Fibroblast of lung (primary cell): ENCODE measurements around the gene BRD3. TPM values are rescaled to one million over a fixed set of nuclear protein-coding genes. Genes with fewer than 3 reads are reported as not detected.

ENCODE experiments used
- DNase-seq, 2 donors: peaks; one replicate each; pipeline versions ENCODE4 v3.0.0 to v3.0.0-alpha.2; 2010; ENCODE audit warnings: low read depth in 2 of 2
- H2AFZ ChIP-seq: 2 replicates; pipeline ENCODE4 v1.5.1; 2012; ENCODE audit warnings: low read length, control low read depth, inconsistent platforms
- H3K27ac ChIP-seq: 2 replicates; pipeline ENCODE4 v1.5.1; 2011; ENCODE audit warnings: low read length, control low read depth; ENCODE audit not compliant: insufficient read depth
- H3K27me3 ChIP-seq: 2 replicates; pipeline ENCODE4 v1.5.1; 2011; ENCODE audit warnings: mild to moderate bottlenecking, low read length; ENCODE audit not compliant: control insufficient read depth, insufficient read depth
- H3K36me3 ChIP-seq: 2 replicates; pipeline ENCODE4 v1.5.1; 2011; ENCODE audit warnings: low read length; ENCODE audit not compliant: control insufficient read depth, insufficient read depth
- H3K4me1 ChIP-seq: 2 replicates; pipeline ENCODE4 v1.5.1; 2011; ENCODE audit warnings: low read length; ENCODE audit not compliant: control insufficient read depth, insufficient read depth; ENCODE audit errors: extremely low read depth
- H3K4me2 ChIP-seq: 2 replicates; pipeline ENCODE4 v1.5.1; 2011; ENCODE audit warnings: low read length, control low read depth; ENCODE audit not compliant: insufficient read depth; ENCODE audit errors: extremely low read depth
- H3K4me3 ChIP-seq, 4 experiments: fragments of 200-600 bp in 1 of 4; sonication (generic) in 1 of 4; replicated peaks in 1 of 4; 2 replicates each; pipeline ENCODE4 v1.5.1; 2011 to 2016; ENCODE audit warnings: low read length in 4 of 4, low read depth in 3 of 4, mild to moderate bottlenecking in 3 of 4, control low read depth in 2 of 4, inconsistent platforms in 1 of 4, mixed read lengths in 1 of 4; ENCODE audit not compliant: insufficient read depth in 1 of 4; ENCODE audit errors: control extremely low read depth in 1 of 4
- H3K79me2 ChIP-seq: 2 replicates; pipeline ENCODE4 v1.5.1; 2012; ENCODE audit warnings: mild to moderate bottlenecking, low read length, inconsistent platforms; ENCODE audit not compliant: control insufficient read depth, insufficient read depth
- H3K9ac ChIP-seq: 2 replicates; pipeline ENCODE4 v1.5.1; 2011; ENCODE audit warnings: mild to moderate bottlenecking, low read length, control low read depth; ENCODE audit not compliant: insufficient read depth
- H3K9me3 ChIP-seq: 2 replicates; pipeline ENCODE4 v1.5.1; 2012; ENCODE audit warnings: low read depth, low read length; ENCODE audit not compliant: control insufficient read depth, insufficient read depth
- H4K20me1 ChIP-seq: 2 replicates; pipeline ENCODE4 v1.5.1; 2011; ENCODE audit warnings: low read length; ENCODE audit not compliant: control insufficient read depth, insufficient read depth; ENCODE audit errors: extremely low read depth
- CTCF ChIP-seq, 2 donors: IDR thresholded peaks in 1 of 2; conservative IDR thresholded peaks in 1 of 2; 1 replicate in 1 of 2; 2 replicates in 1 of 2; pipeline ENCODE4 v1.5.1; 2011 to 2012; ENCODE audit warnings: low read length in 2 of 2, control low read depth in 1 of 2, inconsistent platforms in 1 of 2, low read depth in 1 of 2, mild to moderate bottlenecking in 1 of 2
- EZH2 ChIP-seq: IDR thresholded peaks from 2 replicates; pipeline ENCODE4 v1.5.1; 2012; ENCODE audit warnings: low read length, control low read depth, mild to moderate bottlenecking; ENCODE audit errors: missing control alignments
- polyA plus RNA-seq, 2 donors: library from polyadenylated mRNA; depleted of rRNA in 1 of 2; stranded (reverse) in 1 of 2; unstranded in 1 of 2; fragments of >200 nt; gene quantifications; 2 replicates each; pipeline ENCODE4 v1.2.1, GENCODE V29; 2011 to 2012; ENCODE audit warnings: missing spikeins in 1 of 2
- total RNA-seq: library from RNA; depleted of rRNA; stranded (reverse); fragments of >200 nt; gene quantifications from 2 replicates; pipeline ENCODE4 v1.2.1, GENCODE V29; 2014

The BRD3 gene
- total and polyA plus RNA-seq, 2 donors (not counting 1 experiment from before 2014, with no cell fraction given), result 7.6 to 10.4 TPM

DNA sequence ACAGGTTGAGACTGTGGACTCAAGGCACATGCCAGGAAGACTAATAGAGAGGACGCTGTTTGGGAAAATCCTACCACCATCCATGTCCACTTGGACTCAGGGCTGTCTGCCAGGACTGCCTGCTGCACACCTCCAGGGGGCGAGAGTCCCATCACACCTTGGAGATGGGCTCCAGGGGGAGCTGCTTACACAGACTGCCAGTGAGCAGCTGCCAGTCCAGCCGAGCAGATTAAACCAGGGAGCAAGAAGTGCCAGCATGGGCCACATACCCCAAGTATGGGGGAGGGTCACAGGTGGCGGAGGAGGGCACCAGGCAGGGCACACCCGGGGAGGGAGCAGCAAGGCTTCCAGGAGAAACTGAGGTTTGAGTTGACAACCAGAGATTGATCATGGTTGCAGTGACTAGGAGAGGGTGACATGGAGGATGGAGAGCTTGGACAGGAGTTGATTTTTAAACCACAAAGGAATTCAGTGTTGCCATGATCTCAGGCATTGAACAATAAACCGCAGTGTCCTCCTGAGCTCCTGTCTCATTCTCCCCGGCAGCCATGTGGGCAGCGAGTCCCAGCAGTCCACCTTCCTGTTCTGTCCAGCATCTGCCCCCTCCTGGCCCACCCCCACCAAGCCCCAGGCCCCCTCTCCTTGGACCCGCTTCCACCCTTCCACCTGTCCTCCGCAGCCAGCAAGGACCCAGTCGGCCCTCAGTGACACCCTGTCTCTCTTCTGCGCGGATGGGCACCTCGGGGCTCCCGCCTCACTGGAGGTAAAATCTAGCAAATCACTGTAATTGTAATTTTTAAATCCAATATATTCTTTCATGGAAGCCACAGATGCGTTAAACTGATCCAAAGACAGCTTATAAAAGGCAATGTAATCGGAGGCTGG is 72.6 kb downstream of the BRD3 start:
- Histone ChIP-seq H3K27ac (no peak overlapping the region), H3K36me3 (no peaks in the 10 kb centered on the region), H3K9me3 (no peaks in the 10 kb centered on the region), H3K27me3 (peaks cover 4% of the 10 kb centered on the region), H2AFZ (no peak overlapping the region), H3K9ac (no peak overlapping the region), H3K4me3 (no peak overlapping the region), H4K20me1 (no peaks in the 10 kb centered on the region), H3K4me1 (peaks cover 11% of the 10 kb centered on the region), H3K79me2 (peaks cover 20% of the 10 kb centered on the region), H3K4me2 (no peak overlapping the region)
- TF ChIP-seq EZH2 (no peak), CTCF (conservative IDR thresholded peaks at IDR 0.05 in 1 of 2, IDR thresholded peaks at IDR 0.05 in 1 of 2; ENCODE audit: low read depth in 1 of 2, low read length in 2 of 2) (peak; percentile 11 to 14)
- DNase-seq, result peak in 1 of 2 donors; percentile 60

- TF ChIP-seq EZH2 (no peak), CTCF (conservative IDR thresholded peaks at IDR 0.05 in 1 of 2, IDR thresholded peaks at IDR 0.05 in 1 of 2; ENCODE audit: low read depth in 1 of 2, low read length in 2 of 2) (peak; percentile 94 to 95)
- no peak overlapping the region for H3K27ac ChIP-seq
- no peak overlapping the region for H2AFZ ChIP-seq
- H3K4me3 ChIP-seq, result no peak overlapping the region
- no peaks in the 10 kb centered on the region for H3K36me3 ChIP-seq
- peak; percentile 45 to 61 for DNase-seq
- H3K9ac ChIP-seq, result no peak overlapping the region
- peaks cover 4% of the 10 kb centered on the region for H3K27me3 ChIP-seq
- peaks cover 16% of the 10 kb centered on the region for H3K4me1 ChIP-seq
- no peak overlapping the region for H3K4me2 ChIP-seq
- H4K20me1 ChIP-seq, result no peaks in the 10 kb centered on the region
- no peaks in the 10 kb centered on the region for H3K9me3 ChIP-seq
- peaks cover 27% of the 10 kb centered on the region for H3K79me2 ChIP-seq
Measured at GRCh38 chr9:133994353-133995011, 73.3 kb downstream of the BRD3 start.

DNA sequence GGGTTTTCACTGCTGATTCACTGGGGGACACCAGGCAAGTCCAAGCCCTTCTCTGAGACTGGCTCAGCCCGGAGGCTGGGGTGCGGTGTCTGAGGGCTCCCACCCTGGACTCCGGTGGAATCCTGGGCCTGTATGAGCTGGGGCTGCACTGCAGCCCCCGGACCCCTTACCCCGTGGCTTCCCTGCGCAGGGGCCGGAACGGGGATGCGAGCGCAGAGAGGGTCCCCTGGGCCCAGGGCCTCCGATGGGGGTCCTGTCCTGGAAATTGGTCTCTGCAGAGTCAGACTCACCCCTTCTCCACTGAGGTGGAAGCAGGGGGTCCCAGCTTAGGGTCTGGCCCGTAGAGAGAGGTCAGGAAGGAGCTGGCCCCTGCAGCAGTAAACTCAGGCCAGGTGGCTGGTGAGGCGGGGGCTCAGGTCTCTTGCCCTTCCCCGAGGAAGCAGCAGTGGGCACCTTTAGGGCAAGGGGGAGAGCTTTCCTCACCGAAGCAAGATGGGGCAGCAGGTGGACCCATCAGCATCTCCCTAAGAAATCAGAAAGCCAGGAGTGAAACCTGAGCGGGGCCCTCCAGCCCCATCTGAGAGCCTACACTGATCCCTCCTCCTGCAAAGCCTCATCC is 74.1 kb downstream of the BRD3 start:
- no peak for DNase-seq
- no peak for TF ChIP-seq CTCF (conservative IDR thresholded peaks at IDR 0.05 in 1 of 2, IDR thresholded peaks at IDR 0.05 in 1 of 2; ENCODE audit: low read depth in 1 of 2, low read length in 2 of 2)
- TF ChIP-seq EZH2, result no peak
- peak overlapping the region; percentile 85 for H3K9ac ChIP-seq
- peak overlapping the region; percentile 46 to 88 (median 58) for H3K4me3 ChIP-seq
- H2AFZ ChIP-seq, result no peak overlapping the region
- peak overlapping the region; percentile 84 for H3K27ac ChIP-seq
- H3K9me3 ChIP-seq, result no peaks in the 10 kb centered on the region
- H3K4me1 ChIP-seq, result peaks cover 16% of the 10 kb centered on the region
- H3K4me2 ChIP-seq, result peak overlapping the region; percentile 98
- H3K36me3 ChIP-seq, result no peaks in the 10 kb centered on the region
- H3K27me3 ChIP-seq, result peaks cover 4% of the 10 kb centered on the region
- no peaks in the 10 kb centered on the region for H4K20me1 ChIP-seq
- peaks cover 29% of the 10 kb centered on the region for H3K79me2 ChIP-seq
